Measurements from ENCODE around the gene CDKL5. TPM values are rescaled to one million over a fixed set of nuclear protein-coding genes. Genes with fewer than 3 reads are reported as not detected.

The CDKL5 gene
- polyA plus RNA-seq, 2 of the 4 experiments (the other 2 are of a cell fraction): 5.4 to 22.8 TPM

DNA sequence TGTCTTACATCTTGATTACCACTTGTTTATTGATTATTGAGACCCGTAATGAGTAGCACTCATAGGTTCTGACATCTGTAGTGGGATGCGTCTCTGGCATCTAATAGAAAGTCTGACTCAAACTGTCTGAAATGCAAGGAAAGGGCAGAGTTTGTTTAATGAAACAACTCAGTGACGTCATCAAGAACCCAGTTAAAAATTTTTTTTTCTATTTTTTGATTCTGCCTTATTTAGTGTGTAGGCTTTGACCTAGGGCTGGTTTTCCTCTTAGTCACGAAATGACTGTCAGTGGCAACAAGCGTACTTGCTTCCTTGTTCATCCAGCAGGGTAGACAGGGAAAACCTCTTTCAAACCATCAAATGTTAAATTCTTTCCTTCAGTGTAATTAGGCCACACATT is 3.1 kb upstream of the CDKL5 start (continued):
- TF ChIP-seq KDM5A (IDR thresholded peaks at IDR 0.05) (no peak), ZNF302 (CRISPR knock-in tag; IDR thresholded peaks at IDR 0.05) (no peak), HDAC2 (IDR thresholded peaks at IDR 0.05) (no peak), MYC (IDR thresholded peaks at IDR 0.05; ENCODE audit: borderline replicate concordance, low read length) (no peak), ZSCAN20 (CRISPR knock-in tag; IDR thresholded peaks at IDR 0.05) (no peak), RNF2 (IDR thresholded peaks at IDR 0.05; ENCODE audit: borderline replicate concordance, low read depth) (no peak), HEYL (CRISPR knock-in tag; IDR thresholded peaks at IDR 0.05) (no peak), ESRRA (IDR thresholded peaks at IDR 0.05; ENCODE audit: borderline replicate concordance, low read length) (no peak), NPAS2 (CRISPR knock-in tag; IDR thresholded peaks at IDR 0.05; ENCODE audit: borderline replicate concordance) (no peak), NR3C1 (IDR thresholded peaks at IDR 0.05) (no peak), HOXB5 (CRISPR knock-in tag; IDR thresholded peaks at IDR 0.05) (no peak), KDM1A (IDR thresholded peaks at IDR 0.05; ENCODE audit: low read depth) (no peak), EHMT2 (IDR thresholded peaks at IDR 0.05; ENCODE audit: low read depth) (no peak), HOXB13 (CRISPR knock-in tag; IDR thresholded peaks at IDR 0.05; ENCODE audit: low read depth) (no peak), JUN (IDR thresholded peaks at IDR 0.05) (peak in 1 of 2 experiments; percentile 45; a peak in 3 of 5 replicates), POLR2A (IDR thresholded peaks at IDR 0.05; ENCODE audit: low read length) (no peak), RARB (CRISPR knock-in tag; IDR thresholded peaks at IDR 0.05) (no peak)
- TF ChIP-seq, protein P1, sequence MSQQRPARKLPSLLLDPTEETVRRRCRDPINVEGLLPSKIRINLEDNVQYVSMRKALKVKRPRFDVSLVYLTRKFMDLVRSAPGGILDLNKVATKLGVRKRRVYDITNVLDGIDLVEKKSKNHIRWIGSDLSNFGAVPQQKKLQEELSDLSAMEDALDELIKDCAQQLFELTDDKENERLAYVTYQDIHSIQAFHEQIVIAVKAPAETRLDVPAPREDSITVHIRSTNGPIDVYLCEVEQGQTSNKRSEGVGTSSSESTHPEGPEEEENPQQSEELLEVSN (IDR thresholded peaks at IDR 0.05; ENCODE audit: borderline replicate concordance, low read depth): no peak
- TF ChIP-seq, protein P2, sequence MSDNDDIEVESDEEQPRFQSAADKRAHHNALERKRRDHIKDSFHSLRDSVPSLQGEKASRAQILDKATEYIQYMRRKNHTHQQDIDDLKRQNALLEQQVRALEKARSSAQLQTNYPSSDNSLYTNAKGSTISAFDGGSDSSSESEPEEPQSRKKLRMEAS (IDR thresholded peaks at IDR 0.05): peak; percentile 44; the same call in 1 of the 2 replicates
- TF ChIP-seq, protein P3, sequence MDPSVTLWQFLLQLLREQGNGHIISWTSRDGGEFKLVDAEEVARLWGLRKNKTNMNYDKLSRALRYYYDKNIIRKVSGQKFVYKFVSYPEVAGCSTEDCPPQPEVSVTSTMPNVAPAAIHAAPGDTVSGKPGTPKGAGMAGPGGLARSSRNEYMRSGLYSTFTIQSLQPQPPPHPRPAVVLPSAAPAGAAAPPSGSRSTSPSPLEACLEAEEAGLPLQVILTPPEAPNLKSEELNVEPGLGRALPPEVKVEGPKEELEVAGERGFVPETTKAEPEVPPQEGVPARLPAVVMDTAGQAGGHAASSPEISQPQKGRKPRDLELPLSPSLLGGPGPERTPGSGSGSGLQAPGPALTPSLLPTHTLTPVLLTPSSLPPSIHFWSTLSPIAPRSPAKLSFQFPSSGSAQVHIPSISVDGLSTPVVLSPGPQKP (IDR thresholded peaks at IDR 0.05; ENCODE audit: low read depth, low read length): no peak
- TF ChIP-seq, protein P4, sequence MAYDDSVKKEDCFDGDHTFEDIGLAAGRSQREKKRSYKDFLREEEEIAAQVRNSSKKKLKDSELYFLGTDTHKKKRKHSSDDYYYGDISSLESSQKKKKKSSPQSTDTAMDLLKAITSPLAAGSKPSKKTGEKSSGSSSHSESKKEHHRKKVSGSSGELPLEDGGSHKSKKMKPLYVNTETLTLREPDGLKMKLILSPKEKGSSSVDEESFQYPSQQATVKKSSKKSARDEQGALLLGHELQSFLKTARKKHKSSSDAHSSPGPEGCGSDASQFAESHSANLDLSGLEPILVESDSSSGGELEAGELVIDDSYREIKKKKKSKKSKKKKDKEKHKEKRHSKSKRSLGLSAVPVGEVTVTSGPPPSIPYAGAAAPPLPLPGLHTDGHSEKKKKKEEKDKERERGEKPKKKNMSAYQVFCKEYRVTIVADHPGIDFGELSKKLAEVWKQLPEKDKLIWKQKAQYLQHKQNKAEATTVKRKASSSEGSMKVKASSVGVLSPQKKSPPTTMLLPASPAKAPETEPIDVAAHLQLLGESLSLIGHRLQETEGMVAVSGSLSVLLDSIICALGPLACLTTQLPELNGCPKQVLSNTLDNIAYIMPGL (CRISPR knock-in tag; IDR thresholded peaks at IDR 0.05; ENCODE audit: borderline replicate concordance): no peak
- TF ChIP-seq, protein P5, sequence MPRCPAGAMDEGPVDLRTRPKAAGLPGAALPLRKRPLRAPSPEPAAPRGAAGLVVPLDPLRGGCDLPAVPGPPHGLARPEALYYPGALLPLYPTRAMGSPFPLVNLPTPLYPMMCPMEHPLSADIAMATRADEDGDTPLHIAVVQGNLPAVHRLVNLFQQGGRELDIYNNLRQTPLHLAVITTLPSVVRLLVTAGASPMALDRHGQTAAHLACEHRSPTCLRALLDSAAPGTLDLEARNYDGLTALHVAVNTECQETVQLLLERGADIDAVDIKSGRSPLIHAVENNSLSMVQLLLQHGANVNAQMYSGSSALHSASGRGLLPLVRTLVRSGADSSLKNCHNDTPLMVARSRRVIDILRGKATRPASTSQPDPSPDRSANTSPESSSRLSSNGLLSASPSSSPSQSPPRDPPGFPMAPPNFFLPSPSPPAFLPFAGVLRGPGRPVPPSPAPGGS (IDR thresholded peaks at IDR 0.05): 0 out of 3 replicates have a peak, but pooled peaks have one; percentile 22

DNA sequence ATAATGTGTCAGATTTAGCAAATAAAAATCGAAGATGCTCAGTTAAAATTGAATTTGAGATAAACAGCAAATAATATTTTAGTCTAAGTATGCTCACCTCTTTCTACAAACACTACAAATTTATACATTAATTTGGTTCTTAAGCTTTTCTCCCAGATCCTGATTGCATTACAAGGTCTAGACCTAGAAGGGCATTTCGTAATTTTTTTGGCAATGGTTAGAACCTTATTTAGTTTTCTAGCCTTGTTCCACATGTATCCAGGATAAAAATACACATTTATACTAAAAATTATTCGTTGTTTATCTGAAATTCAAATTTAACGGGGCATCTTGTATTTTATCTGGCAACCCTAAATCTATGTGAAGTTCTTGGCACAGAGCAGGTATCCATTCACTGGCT is 2.5 kb upstream of the CDKL5 start:
- H3K4me2 ChIP-seq: peak overlapping the region; percentile 78
- H3K4me3 ChIP-seq: no peak overlapping the region; the same call in 2 of the 3 replicates
- FAIRE-seq: no peak
- H3K9me3 ChIP-seq: no peaks in the 10 kb centered on the region
- ATAC-seq: no peak
- CTCF ChIA-PET: interaction anchor here (0.8 kb wide), 1 partner anchor 17 kb away, joined by 3 read pairs; no protein-coding TSS in a partner anchor
- POLR2A ChIA-PET: no interaction called here
- TF ChIP-seq, protein P6, sequence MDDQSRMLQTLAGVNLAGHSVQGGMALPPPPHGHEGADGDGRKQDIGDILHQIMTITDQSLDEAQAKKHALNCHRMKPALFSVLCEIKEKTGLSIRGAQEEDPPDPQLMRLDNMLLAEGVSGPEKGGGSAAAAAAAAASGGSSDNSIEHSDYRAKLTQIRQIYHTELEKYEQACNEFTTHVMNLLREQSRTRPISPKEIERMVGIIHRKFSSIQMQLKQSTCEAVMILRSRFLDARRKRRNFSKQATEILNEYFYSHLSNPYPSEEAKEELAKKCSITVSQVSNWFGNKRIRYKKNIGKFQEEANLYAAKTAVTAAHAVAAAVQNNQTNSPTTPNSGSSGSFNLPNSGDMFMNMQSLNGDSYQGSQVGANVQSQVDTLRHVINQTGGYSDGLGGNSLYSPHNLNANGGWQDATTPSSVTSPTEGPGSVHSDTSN (IDR thresholded peaks at IDR 0.05): no peak
- 0 out of 4 replicates have a peak, but pooled peaks of 1 of the 2 experiments have one; percentile 28 for TF ChIP-seq CEBPB (IDR thresholded peaks at IDR 0.05)
- DNase-seq (ENCODE audit: low read depth in 1 of 2, low spot score in 1 of 2): no peak
- H3K4me1 ChIP-seq: peaks cover 38% of the 10 kb centered on the region
- peak overlapping the region; percentile 72 to 92 for H3K27ac ChIP-seq
- WGBS (ENCODE audit: missing lambda C conversion rate): 56% methylated on average over 4 of the region's 4 CpGs

Measured in A549 (cell line).